ENCODE results near the gene KRT75. TPM values are rescaled to one million over a fixed set of nuclear protein-coding genes. Genes with fewer than 3 reads are reported as not detected.

Gene KRT75
- total RNA-seq, 4 donors from 2014 or later: 0.44 TPM; not detected in 3

GRCh38 chr12:52402377-52402776 is 31.8 kb downstream of the KRT75 start:
- H3K36me3 ChIP-seq: no peaks in the 10 kb centered on the region
- H3K4me3 ChIP-seq: no peak overlapping the region
- TF ChIP-seq CTCF (IDR thresholded peaks at IDR 0.05) (no peak), POLR2A (IDR thresholded peaks at IDR 0.05) (no peak)
- no peaks in the 10 kb centered on the region for H3K9me3 ChIP-seq
- intact Hi-C loops (cut with DNase I): no loop called here
- WGBS, 2 donors: 100% methylated on average over 2 of the region's 2 CpGs
- DNase-seq: no peak
- peaks cover 0 to 8% (median 0%) of the 10 kb centered on the region in 4 donors for H3K27me3 ChIP-seq
- H3K27ac ChIP-seq: no peak overlapping the region
- H3K4me1 ChIP-seq: no peaks in the 10 kb centered on the region

- no peaks in the 10 kb centered on the region for H3K9me3 ChIP-seq
- peaks cover 0 to 8% (median 0%) of the 10 kb centered on the region in 4 donors for H3K27me3 ChIP-seq
- no peak overlapping the region for H3K4me3 ChIP-seq
- H3K4me1 ChIP-seq: no peaks in the 10 kb centered on the region
- 61 to 72% methylated on average over 4 of the region's 4 CpGs for WGBS, 2 donors
- DNase-seq: no peak
- no peaks in the 10 kb centered on the region for H3K36me3 ChIP-seq
- TF ChIP-seq POLR2A (IDR thresholded peaks at IDR 0.05) (no peak), CTCF (IDR thresholded peaks at IDR 0.05) (no peak)
- intact Hi-C loops (cut with DNase I): no loop called here
- H3K27ac ChIP-seq: no peak overlapping the region
Observed at GRCh38 chr12:52401926-52402325, 32.2 kb downstream of the KRT75 start.

GRCh38 chr12:52401526-52401925 is 32.6 kb downstream of the KRT75 start:
- WGBS, 2 donors: 79 to 92% methylated on average over 2 to 5 of the region's 5 CpGs
- Histone ChIP-seq H3K4me3 (no peak overlapping the region), H3K27ac (no peak overlapping the region), H3K4me1 (peaks cover 0 to 1% (median 0%) of the 10 kb centered on the region in 3 donors), H3K36me3 (no peaks in the 10 kb centered on the region), H3K9me3 (no peaks in the 10 kb centered on the region), H3K27me3 (peaks cover 0 to 8% (median 0%) of the 10 kb centered on the region in 4 donors)
- no peak for TF ChIP-seq CTCF (IDR thresholded peaks at IDR 0.05)
- intact Hi-C loops (cut with DNase I): no loop called here
- DNase-seq: no peak

- no peak for TF ChIP-seq POLR2A (IDR thresholded peaks at IDR 0.05)
- no peak for TF ChIP-seq CTCF (IDR thresholded peaks at IDR 0.05)
- DNase-seq: no peak
- Histone ChIP-seq H3K4me3 (no peak overlapping the region), H3K27me3 (peaks cover 0 to 8% (median 0%) of the 10 kb centered on the region in 4 donors), H3K9me3 (no peaks in the 10 kb centered on the region), H3K36me3 (no peaks in the 10 kb centered on the region), H3K27ac (no peak overlapping the region), H3K4me1 (peaks cover 0 to 8% (median 5%) of the 10 kb centered on the region in 3 donors)
- WGBS, 2 donors: 63 to 81% methylated on average over 3 to 7 of the region's 9 CpGs
- intact Hi-C loops (cut with DNase I): no loop called here
Observed at GRCh38 chr12:52400906-52401305, 33.3 kb downstream of the KRT75 start.

GRCh38 chr12:52399756-52400155 is 34.4 kb downstream of the KRT75 start:
- TF ChIP-seq CTCF (IDR thresholded peaks at IDR 0.05) (no peak), POLR2A (IDR thresholded peaks at IDR 0.05) (no peak)
- 99% methylated on average over 8 of the region's 16 CpGs; no CpG with 5 or more reads in 1 of the 2 donors for WGBS, 2 donors
- H3K27ac ChIP-seq: no peak overlapping the region
- H3K36me3 ChIP-seq: no peaks in the 10 kb centered on the region
- H3K9me3 ChIP-seq: no peaks in the 10 kb centered on the region
- DNase-seq: no peak
- H3K4me1 ChIP-seq: peaks cover 0 to 9% (median 5%) of the 10 kb centered on the region in 3 donors
- intact Hi-C loops (cut with DNase I): loop anchor here (10.0 kb wide), 1 partner anchor 95 kb away; the partner anchor contains the start of gene KRT6A
- peaks cover 0 to 8% (median 0%) of the 10 kb centered on the region in 4 donors for H3K27me3 ChIP-seq
- H3K4me3 ChIP-seq: no peak overlapping the region
